HG02870 (cell line): Measurements from ENCODE around the gene LMCD1.

Source experiments
- ATAC-seq: cut with Tn5 transposase; IDR thresholded peaks from one replicate; pipeline ENCODE4 v1.9.1; 2021; ENCODE audit warnings: mild to moderate bottlenecking, moderate library complexity; ENCODE audit not compliant: unreplicated experiment

LMCD1 gene, protein sequence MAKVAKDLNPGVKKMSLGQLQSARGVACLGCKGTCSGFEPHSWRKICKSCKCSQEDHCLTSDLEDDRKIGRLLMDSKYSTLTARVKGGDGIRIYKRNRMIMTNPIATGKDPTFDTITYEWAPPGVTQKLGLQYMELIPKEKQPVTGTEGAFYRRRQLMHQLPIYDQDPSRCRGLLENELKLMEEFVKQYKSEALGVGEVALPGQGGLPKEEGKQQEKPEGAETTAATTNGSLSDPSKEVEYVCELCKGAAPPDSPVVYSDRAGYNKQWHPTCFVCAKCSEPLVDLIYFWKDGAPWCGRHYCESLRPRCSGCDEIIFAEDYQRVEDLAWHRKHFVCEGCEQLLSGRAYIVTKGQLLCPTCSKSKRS

GRCh38 chr3:8501371-8502131 lies at the start of gene LMCD1:
LMCD1 (plus strand) TSS chr3:8501823; CDS start chr3:8501939, 116 bp downstream.
- peak; percentile 89 for ATAC-seq

- ATAC-seq, result no peak
Observed at GRCh38 chr3:8452112-8452511, 49.5 kb upstream of the LMCD1 start.

GRCh38 chr3:8453153-8453552 lies 48.5 kb upstream of the LMCD1 start:
- ATAC-seq, result no peak

DNA sequence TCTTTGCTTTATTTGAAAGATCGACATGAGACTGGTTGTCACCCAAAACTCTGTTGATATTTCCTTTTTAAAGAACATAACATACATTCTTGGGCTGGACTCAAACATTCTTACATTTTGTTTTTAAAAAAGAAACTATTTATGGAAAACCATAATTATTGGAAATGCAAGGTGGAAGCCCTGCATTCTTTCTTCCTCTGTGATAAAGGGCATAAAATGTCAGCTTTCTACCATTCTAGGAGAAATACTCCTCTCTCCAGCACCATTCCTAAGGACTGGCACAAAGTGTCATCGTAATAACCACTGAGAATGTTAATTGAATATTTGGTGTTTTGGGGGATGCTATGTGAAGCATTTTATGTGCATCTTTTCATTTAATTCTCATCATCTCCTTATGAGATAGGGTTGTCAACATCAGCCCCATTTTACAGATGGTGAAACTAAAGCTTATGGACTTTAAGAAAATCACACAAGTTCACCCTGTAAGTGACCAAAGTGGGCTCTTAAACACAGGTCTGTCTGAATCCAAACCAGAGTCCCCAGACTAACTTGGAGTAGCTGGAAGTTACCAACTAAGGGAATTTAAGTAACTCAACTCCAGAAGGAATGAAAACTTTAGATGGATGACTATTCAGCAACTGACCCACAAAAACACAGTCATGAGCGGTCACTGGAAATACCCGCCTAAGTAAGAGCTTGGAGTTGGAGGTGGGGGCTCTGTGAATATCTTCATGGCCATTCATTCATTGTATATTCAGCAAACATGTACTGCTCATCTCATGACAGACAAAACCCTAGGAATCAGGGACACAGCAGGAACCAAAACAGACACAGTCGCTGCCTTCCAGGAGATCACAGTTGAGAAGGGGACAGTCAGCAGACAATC lies 45.9 kb upstream of the LMCD1 start:
- ATAC-seq, result no peak

DNA sequence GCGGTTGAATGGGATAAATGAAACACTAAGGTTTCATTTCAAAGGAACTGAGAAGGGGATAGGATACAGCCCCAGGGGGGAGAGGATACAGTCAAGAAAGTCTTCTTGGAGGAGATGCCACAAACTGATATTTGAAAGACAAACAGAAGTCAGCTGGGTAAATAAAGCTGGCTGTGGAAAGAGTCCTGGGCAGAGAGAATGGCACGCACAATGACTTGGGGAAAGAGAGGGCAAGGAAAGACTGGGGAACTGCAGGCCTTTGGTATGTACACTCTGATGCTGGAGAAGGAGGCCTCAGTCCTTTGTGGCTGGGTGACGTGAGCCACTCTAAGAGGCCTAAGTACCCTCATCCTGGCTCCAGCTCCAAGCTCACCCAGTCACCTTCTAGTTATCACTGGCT lies 45.2 kb upstream of the LMCD1 start:
- no peak for ATAC-seq

- no peak for ATAC-seq
Observed at GRCh38 chr3:8457039-8457438, 44.6 kb upstream of the LMCD1 start.

DNA sequence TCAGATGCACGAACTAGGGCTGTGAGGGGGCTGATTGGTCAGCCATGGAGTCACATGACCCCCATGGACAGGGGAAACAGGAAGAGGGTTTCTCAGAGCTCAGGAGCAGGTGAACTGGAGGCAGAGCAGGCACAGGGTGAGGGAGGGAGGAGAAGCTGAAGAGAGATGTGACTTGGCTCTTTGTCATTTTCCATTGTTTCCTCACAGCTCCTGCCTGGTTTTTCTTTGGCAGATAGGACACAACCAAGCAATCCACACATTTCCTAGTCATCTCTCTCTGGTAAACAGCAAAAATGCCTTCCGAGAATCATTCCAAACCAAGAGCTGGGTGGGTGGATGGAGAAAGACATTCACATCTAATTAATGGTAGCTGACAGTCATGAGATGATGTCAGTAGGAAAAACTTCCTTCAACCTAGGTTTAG lies 43.4 kb upstream of the LMCD1 start:
- no peak for ATAC-seq

GRCh38 chr3:8458711-8459110 lies 42.9 kb upstream of the LMCD1 start:
- ATAC-seq, result no peak

DNA sequence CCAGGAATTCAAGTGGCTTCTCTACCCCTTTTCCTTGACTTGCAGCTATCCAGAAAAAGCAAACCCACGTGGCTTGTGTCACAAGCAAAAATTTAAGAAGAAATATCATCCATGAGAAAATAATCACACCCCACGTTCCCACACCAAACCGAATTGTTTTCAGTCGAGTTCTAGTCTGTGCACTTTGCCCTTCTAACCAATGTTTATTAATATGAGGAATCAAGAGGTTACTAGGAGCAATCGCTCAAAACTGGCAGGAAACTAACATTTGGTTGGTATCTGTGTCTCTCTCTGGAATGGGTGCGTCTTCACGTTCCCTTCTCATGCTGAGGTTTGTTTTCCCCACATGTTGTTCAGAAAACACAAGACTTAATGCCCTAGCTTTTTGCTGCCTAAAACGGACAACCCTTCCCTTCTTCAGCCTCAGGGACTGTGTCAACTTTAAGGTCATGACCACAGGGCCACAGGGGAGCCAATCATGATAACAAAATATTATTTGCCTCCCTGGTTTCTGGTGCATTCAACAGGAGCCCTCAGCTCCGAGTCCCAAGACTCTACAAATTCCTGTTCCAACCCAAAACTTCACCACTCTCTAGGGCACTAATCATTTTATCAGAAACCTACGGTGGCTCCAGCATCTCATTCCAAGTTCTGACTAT lies 41.4 kb upstream of the LMCD1 start:
- no peak for ATAC-seq

- ATAC-seq, result no peak
Observed at GRCh38 chr3:8460815-8461456, 40.7 kb upstream of the LMCD1 start.

- no peak for ATAC-seq
Observed at GRCh38 chr3:8464668-8465067, 37.0 kb upstream of the LMCD1 start.

- ATAC-seq, result no peak
Observed at GRCh38 chr3:8466526-8466925, 35.1 kb upstream of the LMCD1 start.

GRCh38 chr3:8470801-8471200 lies 30.8 kb upstream of the LMCD1 start:
- ATAC-seq, result no peak

GRCh38 chr3:8472549-8472948 lies 29.1 kb upstream of the LMCD1 start:
- ATAC-seq, result no peak

DNA sequence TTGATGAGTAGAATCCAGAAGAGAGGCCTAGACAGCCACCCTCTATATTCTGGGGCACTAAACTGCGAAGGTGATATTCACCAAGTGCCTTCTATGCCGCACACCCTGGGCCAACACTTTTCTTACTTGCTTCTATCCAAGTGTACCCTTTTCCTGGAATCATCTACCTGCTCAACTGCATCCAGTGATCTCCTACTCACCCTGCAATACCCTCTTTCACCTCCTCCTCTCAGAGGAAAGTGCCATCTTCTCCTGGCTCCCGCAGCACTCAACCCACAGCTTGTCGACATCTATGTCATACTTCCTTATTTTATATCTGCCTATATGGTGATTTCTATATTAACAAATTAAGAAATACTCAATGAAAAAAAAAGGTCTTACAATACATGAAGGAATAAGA lies 28.6 kb upstream of the LMCD1 start:
- no peak for ATAC-seq

DNA sequence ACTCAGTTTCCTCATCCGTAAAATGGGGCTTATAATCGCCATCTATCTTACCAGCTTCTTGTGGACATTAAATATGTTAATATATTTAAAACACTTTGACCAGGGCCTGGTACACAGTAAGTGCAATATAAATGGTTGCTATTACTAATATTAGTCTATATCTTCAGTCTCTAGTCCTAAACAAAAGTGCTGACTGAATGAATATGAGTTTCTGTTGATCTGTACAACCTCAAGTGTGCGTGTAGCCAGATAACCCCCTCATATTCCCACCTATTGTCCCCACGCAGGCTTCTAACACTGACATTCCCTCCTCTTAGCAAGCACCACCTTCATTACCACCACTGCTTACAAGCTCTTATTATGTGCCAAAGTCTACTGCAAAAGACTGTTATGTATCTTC lies 27.6 kb upstream of the LMCD1 start:
- no peak for ATAC-seq

DNA sequence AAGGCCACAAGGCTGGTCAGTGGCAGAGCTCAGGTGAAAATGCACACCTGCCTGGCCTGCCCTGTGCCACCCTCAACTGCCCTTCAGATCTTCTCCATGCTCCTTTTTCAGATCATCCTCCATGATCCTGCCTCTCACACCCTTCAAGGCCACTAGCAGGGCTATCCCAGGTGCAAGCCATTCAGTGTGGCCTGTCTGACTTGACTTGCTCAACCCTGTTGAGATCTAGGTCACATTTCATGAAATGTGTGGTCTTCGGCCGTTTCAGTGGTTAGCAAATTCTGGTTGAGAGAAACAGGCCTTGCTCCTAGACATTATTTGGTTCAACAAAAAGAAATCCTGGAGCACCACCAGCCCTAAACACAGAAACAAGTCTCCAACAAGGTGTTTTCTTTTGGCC lies 26.6 kb upstream of the LMCD1 start:
- ATAC-seq, result no peak

- no peak for ATAC-seq
Observed at GRCh38 chr3:8480699-8481098, 20.9 kb upstream of the LMCD1 start.

- no peak for ATAC-seq
Observed at GRCh38 chr3:8481380-8481779, 20.2 kb upstream of the LMCD1 start.

DNA sequence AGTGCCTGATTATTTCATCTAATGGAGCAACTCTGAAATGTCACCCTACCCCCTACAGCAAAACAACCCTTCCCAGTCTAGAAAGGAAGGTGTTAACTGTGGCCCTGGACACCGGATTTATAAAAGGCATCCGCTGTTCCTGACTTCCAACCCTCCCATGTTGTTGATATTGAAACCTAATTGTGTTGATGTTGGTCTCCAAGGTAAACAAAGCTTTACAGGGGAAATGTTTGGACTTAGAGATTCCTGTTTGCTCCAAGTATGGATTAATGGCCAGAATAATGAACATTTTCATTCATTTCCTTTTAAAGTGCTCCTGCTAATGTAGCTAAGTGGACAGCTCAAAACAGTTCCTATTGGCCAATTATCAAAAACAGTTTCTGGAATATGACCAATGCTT lies 19.4 kb upstream of the LMCD1 start:
- no peak for ATAC-seq
